Measurements from ENCODE around the gene ZNF28.
"Not testable (repeated sequence)": the region's sequence is repeated elsewhere in the genome, so short reads cannot be mapped to it uniquely, and the experiment has no call there.

ZNF28 gene

DNA sequence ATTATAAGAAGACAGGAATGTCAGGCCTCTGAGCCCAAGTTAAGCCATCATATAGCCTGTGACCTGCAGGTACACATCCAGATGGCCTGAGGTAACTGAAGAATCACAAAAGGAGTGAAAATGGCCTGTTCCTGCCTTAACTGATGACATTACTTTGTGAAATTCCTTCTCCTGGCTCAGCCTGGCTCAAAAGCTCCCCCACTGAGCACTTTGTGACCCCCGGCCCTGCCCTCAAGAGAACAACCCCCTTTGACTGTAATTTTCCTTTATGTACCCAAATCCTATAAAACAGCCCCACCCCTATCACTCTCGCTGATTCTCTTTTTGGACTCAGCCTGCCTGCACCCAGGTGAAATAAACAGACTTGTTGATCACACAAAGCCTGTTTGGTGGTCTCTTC lies 65.0 kb downstream of the ZNF28 start:
- DNase-seq, result not testable (repeated sequence)

DNA sequence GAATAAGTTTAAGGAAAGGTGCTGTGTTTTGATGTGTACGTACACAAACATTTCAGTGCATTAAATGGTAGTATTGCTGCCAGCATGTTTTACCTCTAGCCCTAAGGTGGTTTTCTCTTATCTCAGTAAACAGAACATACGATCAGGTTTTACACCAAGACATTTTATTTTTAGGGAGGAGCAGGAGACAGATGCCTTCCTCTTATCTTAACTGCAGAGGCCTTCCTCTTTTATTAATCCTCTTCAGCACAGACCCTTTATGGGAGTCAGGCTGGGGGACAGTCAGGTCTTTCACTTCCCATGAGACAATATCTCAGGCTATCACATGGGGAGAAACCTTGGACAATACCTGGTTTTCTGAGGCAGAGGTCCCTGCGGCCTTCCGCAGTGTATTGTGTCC lies 71.7 kb downstream of the ZNF28 start:
- no peak for DNase-seq

DNA sequence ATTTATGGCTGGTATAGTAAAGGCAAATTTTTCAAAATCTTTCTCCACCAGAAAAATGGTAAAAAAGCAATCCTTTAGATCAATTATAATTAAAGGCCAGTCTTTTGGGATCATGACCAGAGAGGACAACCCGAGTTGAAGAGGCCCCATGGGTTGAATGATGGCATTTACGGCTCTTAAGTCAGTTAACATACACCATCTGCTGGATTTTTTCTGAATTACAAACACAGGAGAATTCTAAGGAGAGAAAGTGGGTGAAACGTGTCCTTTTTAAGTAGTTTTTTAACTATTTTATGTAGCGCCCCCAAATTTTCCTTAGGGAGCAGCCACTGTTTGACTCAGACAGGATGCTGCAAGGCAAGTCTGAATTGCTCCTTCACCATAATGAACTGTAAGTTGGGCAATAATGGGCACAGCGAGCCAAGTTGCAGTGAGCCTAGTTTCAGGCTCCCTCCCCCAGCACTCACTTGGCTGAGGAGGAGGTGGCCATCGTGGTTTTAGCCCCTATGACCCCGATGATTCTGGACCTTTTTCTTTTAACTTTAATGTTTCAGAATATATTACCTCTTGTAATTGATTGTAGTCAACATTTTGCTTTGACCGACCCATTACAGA lies 73.0 kb downstream of the ZNF28 start:
- no peak for DNase-seq
